Stimulated activated CD8-positive, alpha-beta memory T cell treated with anti-CD3 and anti-CD28 coated beads, Interleukin-2, amount 100 ng/mL, for 48 hours (primary cell): ENCODE measurements around the gene KANTR.

Experiments
- DNase-seq, 2 donors: peaks; one replicate each; pipeline ENCODE4 v3.0.0-alpha.2; 2020; ENCODE audit warnings: low read depth in 2 of 2

Gene KANTR

GRCh38 chrX:53093748-53094581, at the start of gene KANTR:
TSS of gene KANTR (plus strand) at chrX:53094142. CDS start at chrX:53124273, 30,131 bp downstream.
- DNase-seq = peak; percentile 48 to 62

DNA sequence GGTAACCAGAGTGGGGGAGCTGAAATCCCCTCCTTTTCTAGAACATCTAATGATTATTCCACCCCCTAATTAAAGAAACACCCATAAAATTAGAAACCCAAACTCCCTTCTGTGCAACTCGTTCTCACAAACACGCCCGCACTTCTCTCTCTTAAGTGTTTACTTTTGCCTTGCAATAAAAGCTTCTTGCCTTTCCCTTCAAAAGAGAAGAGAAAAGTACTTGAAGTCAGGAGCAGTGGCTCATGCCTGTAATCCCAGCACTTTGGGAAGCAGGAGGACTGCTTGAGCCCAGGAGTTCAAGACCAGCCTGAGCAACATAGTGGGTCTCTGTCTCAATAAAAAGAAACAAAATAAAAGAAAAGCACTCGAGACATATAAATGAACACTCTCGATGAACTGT, 48.9 kb upstream of the KANTR start:
- no peak for DNase-seq

GRCh38 chrX:53047228-53047627, 46.7 kb upstream of the KANTR start:
- DNase-seq = no peak

DNA sequence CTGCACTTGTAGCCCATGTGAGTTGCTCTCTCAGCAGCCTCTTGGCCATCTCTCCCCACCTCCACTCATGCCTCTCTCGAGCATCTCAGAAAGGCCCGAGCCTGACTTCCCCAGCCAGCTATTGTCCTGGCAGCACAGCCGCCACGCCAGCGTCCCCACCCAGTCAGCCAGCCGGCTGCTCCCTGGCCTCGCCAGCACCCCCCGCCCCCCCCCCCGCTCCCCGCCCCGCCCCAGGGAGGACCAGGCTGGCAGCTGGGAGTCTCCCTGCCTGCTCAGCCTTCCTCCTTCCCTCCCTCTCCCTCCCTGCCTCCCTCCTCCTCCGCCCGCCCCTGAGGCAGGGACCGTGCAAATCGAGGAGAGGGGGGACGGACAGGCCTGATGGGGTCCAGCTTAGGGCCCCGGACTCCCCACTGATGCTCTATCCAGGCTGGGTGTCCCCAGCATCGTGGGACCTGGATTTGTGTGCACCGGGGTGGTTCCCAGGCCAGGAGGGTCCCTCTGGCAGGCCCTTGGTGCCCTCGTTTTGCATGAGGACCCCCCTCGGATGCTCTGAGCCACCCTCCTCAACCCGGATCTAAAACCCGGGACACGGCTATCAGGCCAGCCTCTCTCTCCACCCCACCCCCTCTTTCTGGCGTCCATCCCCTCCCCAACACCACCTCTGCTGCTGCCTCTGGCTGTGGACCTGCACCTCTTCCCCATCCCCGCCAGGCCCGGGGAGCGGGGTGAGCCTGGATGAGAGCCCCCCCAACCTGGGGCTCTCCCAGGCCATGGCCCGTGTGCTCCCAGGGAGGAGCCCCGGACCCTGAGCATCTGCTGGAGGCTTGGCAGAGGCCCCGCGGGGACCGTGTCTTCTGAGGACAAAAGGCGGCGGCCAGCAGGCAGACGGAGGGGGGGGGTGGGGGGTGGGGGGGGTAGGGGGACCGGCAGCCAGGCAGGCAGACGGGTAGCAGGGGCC, 45.5 kb upstream of the KANTR start, which contains the start of gene GPR173:
Gene GPR173, plus strand, starts transcription at position 621 of the 958 bp plus-strand sequence. CDS start 27,833 bp downstream, outside the sequence.
- no peak for DNase-seq

DNA sequence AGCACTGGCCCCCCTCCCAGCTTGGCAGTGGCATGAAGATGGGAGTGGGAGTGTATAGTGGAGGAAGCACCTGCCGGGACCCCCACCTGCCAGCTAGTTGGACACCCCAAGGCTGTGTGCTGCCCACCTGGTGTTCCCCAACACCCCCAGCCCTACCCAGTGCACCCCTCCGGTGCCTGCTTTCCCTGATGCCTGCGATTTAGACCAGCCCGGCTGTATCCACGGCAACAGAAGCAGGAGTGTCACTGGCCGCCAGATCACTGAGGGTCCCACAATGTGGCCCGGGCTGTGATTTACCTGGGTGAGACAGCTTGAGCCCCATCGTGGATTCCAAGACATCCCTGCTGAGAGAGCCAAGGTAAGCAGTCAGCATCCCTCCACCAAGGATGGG, 44.8 kb upstream of the KANTR start:
- DNase-seq = no peak

- no peak for DNase-seq
Observed at GRCh38 chrX:53050841-53051240, 43.1 kb upstream of the KANTR start.

- no peak for DNase-seq
Observed at GRCh38 chrX:53055244-53055849, 38.6 kb upstream of the KANTR start.

DNA sequence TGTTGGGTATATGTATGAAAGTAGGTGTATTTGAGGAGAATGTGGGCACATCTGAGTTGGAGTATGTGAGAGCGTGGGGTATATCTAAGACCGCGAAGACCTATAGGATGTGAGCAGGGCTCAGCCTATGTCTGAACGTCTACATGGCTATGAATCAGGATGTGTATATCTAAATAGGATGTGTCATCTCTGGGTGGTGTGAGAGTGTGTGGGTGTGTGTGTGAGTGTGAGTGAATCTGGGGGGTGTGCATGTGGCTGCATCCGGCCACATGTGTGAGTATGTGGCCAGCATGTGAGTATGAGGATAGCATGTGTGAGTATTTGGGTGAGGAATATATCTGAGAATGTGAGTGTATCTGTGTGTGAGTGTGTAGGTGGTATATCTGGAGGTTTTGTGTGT, 37.6 kb upstream of the KANTR start:
- no peak for DNase-seq

DNA sequence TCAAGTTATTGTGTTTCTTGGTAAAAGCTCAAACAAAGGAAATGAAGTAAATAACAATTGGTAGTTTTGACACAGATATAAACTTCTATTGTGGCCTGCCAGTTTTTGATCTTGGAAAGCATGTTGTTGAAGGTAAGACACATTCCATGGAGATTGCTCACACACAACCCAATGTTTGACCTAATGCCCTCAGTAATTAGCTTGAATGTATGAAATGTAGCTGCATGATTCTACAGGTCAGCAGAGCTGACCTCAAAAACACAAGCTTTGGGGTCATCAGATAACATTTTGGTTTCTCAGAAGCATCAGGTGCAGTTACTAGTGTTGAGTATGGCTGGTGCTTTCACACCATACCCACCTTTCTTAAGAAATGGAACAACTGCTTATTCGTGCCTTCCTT, 28.8 kb upstream of the KANTR start:
- DNase-seq = no peak

- DNase-seq = no peak
Observed at GRCh38 chrX:53071064-53071463, 22.9 kb upstream of the KANTR start.

GRCh38 chrX:53071604-53072417, 22.1 kb upstream of the KANTR start:
- DNase-seq = peak in 1 of 2 donors; percentile 41

DNA sequence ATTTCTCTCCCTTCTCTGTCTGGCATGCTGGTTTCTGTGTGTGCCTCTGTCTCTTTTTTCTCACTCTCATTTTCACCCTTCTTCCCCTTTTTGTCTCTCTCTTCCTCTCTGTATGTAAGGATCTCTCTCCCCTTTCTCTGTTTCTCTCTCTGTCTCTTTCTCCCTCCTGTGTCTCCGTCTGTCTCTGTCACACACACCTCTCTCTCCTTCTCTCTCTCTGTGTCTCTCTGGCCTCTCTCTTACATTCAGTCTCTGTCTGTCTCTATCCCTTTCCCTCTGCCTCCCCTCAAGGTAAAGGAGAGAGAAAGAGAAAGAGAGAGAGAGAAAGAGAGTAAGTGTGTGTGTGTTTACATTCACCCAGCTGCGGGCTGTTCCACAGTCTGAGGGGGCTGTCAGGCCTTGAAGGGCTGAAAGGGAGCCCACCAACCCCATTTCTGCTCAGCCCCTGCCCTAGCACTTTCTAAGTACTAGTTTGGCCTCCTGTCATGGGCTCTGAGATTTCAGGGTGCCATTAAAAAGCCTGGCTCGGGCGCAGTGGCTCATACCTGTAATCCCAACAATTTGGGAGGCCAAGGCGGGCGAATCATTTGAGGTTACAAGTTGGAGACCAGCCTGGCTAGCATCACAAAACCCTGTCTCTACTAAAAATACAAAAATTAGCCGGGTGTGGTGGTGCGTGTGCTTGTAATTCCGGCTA, 21.4 kb upstream of the KANTR start:
- DNase-seq = no peak

DNA sequence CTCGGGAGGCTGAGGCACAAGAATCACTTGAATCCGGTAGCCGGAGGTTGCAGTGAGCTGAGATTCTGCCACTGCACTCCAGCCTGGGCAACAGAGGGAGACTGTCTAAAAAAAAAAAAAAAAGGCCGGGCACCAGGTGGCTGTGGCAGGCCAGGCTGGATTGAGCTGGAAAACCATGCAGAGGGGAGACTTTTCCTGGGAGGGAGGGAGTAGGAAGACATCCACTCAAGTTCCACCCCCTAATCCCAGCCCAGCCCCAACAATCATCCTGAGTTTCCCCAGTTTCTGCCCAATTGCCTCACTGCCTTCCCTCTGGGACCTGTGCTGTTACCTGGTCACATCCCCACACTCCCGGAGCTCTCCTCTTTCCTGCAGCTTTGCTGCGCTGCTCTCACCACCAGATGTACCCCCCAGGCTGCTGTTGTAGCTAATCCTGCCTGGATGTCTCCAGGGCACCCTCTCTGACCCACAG, 20.8 kb upstream of the KANTR start:
- no peak for DNase-seq

DNA sequence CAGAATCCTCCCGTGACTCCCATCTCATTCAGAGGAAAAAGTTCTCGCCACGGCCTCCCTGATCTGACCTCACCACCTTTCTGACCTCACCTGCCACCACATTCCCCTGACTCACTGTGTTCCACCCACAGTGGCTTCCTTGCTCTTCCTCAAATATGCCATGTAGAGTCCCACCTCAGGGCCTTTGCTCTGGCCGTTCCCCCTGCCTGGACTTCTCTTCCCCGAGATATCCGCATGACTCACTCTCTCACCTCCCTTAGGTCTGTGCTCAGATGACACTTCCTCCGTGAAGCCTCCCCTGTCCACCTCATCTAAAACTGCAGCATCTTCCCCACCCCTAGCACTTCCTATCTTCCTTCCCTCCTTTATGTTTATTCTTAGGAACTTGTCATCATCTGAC, 18.9 kb upstream of the KANTR start:
- DNase-seq = no peak

DNA sequence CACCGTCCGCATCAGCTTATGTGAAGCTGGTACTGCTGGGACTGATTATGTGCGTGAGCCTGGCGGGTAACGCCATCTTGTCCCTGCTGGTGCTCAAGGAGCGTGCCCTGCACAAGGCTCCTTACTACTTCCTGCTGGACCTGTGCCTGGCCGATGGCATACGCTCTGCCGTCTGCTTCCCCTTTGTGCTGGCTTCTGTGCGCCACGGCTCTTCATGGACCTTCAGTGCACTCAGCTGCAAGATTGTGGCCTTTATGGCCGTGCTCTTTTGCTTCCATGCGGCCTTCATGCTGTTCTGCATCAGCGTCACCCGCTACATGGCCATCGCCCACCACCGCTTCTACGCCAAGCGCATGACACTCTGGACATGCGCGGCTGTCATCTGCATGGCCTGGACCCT, 17.3 kb upstream of the KANTR start:
- DNase-seq = no peak

GRCh38 chrX:53077207-53078197, 16.4 kb upstream of the KANTR start:
- DNase-seq = no peak

DNA sequence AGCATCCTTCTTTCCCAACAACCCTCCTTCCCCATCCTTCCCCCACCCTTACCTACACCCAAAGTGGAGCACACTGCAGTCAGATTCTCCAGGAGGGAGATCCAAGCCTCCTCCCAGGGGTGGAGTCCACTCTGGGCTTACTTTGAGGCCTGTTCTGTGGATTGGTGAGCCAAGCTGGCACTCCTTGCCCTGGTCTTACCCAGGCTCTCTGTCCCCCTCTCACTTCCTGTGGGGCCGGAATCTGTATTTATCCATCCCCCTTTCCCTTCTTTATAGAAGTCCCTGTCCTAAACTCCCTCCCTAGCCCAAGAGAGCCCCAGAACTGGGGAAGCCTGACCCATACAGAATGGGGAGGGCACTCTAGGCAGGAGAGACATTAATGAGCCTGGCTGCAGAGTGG, 15.0 kb upstream of the KANTR start:
- DNase-seq = no peak

DNA sequence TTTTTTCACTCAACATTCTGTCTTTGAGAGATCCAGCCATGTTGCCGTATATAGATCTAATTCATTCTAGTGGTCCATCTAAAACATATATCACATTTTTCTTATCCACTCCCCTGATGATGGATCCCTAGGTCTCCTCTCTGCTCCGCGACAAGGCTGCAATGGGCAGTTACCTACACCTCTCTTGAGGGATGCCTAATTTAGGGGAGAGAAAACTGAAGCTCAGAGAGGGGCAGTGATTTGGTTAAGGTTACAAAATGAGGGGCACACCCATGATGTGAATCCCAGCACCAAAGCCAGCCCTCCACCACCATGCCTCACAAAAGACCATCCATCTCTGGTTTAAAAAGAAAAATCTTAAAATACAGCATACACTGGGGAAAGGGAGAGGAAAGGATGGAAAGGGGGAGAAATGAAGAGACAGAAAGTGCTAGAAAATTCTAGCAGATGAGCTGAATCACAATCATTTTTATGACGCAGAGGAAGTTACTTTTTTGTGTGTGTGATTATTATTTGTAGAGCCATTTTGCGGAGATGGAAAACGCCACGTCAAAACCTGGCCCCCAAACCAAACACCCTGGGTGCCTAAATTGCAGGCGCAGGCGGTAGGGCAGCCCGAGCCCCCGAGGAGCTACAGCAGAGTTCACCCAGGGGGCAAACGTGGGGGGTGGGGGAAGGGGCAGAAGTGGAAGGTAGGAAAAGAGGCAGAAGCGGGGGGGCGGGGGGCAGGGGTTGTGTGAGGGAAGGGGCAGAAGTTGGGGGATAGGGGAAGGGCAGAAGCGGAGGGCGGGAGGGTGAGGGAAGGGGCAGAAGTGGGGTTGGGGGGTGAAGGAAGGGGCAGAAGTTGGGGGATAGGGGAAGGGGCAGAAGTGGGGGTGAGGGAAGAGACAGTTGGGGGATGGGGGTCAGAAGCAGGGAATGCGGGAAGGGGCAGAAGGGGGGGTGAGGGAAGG, 13.0 kb upstream of the KANTR start:
- no peak for DNase-seq
